Spleen (tissue), 7 donors: ENCODE results near the gene GATA2.

Source experiments
- POLR2A ChIP-seq, 3 donors: fragments of 450-650 bp; IDR thresholded peaks; one replicate each; pipeline ENCODE4 v1.5.1; 2017; ENCODE audit warnings: antibody characterized with exemption in 3 of 3, mild to moderate bottlenecking in 1 of 3
- POLR2AphosphoS5 ChIP-seq, 3 donors: sonication (generic); formaldehyde crosslinking; IDR thresholded peaks; one replicate each; pipeline ENCODE4 v1.5.1; 2017; ENCODE audit warnings: antibody characterized with exemption in 3 of 3
- TF ChIP-seq, protein P1 (sequence below), 11 experiments: fragments of 200-600 bp in 7 of 11; fragments of 450-650 bp in 4 of 11; sonication (generic) in 4 of 11; IDR thresholded peaks in 8 of 11; conservative IDR thresholded peaks in 3 of 11; 1 replicate in 7 of 11; 2 replicates in 4 of 11; pipeline versions ENCODE4 v1.4.0 to v1.8.0; 2016 to 2021; ENCODE audit warnings: antibody characterized with exemption in 11 of 11, inconsistent platforms in 4 of 11, mild to moderate bottlenecking in 1 of 11
- donor health status: DM: no; HTN: no; CAD: no; lungs with moderate emphysema.
- donor health status: DM: no; HTN: no; CAD: no.
- donor health status: DM: no; HTN: no; CAD: no.

DNA sequence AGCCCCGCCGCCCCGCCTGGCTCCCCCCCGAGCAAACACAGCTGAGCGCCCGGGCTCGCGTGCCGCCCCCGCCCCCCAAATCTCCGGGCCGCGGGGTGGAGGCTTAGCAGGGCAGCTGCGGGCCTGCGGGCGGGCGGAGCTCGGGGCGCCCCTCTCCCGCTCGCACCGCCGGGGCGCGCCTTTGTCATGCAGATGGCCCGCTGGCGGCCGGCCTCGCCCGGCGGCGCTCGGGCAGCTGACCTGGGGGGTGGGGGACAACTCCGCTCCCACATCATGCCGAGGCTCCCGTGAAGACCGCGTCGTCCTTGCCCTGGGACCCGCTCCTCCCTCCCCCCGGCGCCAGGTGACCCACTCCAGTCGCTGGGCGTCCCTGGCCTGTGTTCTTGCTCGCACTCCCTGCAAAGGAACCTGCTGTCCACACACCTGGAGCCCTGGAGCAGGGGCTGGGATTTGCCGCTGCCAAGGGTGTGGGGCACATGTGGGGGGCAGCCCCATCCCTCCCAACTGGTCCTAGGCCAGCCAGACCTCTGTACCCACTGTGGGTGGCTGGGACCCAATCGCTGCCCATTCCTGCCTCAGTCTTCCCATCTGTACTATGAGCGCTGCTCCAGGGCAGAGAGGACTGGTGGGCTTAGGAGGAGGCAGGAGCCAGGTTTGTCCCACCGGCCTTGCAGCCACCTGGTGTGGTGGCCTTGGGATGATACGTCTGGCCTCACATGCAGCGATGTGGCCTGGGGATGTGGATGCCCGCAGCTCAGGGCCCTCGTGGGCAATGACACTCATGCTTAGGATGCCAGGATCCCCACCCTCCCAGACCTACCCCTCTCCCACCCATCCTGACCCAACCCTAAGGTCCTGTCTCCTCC, 59.8 kb downstream of the GATA2 start:
- TF ChIP-seq POLR2A (IDR thresholded peaks at IDR 0.05) (no peak), POLR2AphosphoS5 (IDR thresholded peaks at IDR 0.05) (no peak)
- TF ChIP-seq, protein P1, sequence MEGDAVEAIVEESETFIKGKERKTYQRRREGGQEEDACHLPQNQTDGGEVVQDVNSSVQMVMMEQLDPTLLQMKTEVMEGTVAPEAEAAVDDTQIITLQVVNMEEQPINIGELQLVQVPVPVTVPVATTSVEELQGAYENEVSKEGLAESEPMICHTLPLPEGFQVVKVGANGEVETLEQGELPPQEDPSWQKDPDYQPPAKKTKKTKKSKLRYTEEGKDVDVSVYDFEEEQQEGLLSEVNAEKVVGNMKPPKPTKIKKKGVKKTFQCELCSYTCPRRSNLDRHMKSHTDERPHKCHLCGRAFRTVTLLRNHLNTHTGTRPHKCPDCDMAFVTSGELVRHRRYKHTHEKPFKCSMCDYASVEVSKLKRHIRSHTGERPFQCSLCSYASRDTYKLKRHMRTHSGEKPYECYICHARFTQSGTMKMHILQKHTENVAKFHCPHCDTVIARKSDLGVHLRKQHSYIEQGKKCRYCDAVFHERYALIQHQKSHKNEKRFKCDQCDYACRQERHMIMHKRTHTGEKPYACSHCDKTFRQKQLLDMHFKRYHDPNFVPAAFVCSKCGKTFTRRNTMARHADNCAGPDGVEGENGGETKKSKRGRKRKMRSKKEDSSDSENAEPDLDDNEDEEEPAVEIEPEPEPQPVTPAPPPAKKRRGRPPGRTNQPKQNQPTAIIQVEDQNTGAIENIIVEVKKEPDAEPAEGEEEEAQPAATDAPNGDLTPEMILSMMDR (IDR thresholded peaks at IDR 0.05 in 8 of 11, conservative IDR thresholded peaks at IDR 0.05 in 3 of 11): no peak
